HCT116 (cell line): ENCODE measurements around the gene SKIC8.
A peak's percentile ranks its signal among the peaks of the same experiment; 100 is the strongest.

ENCODE experiments used
- CTCF ChIP-seq, 3 experiments: fragments of 200-600 bp in 1 of 3; sonication (generic) in 1 of 3; IDR thresholded peaks in 2 of 3; conservative IDR thresholded peaks in 1 of 3; 2 replicates each; pipeline ENCODE4 v1.5.1; 2012 to 2017; ENCODE audit warnings: low read depth in 2 of 3, low read length in 2 of 3, antibody characterized with exemption in 1 of 3, borderline replicate concordance in 1 of 3, control low read depth in 1 of 3, mild to moderate bottlenecking in 1 of 3, mixed read lengths in 1 of 3, mixed run types in 1 of 3, moderate library complexity in 1 of 3; ENCODE audit not compliant: insufficient read depth in 1 of 3
- MAX ChIP-seq: IDR thresholded peaks from 2 replicates; pipeline ENCODE4 v1.6.1; 2012

- peak; percentile 90 to 93 (median 92) for TF ChIP-seq CTCF (IDR thresholded peaks at IDR 0.05 in 2 of 3, conservative IDR thresholded peaks at IDR 0.05 in 1 of 3; ENCODE audit: borderline replicate concordance in 1 of 3, insufficient read depth in 1 of 3, low read depth in 2 of 3, low read length in 2 of 3)
- no peak for TF ChIP-seq MAX
Measured at GRCh38 chr15:78241017-78241416, 58.4 kb downstream of the SKIC8 start.
